ENCODE data around the gene TRIM13. TPM values are rescaled to one million over a fixed set of nuclear protein-coding genes. Genes with fewer than 3 reads are reported as not detected.

Gene TRIM13
- total RNA-seq, 1 donor from 2014 or later: 54.4 TPM

DNA sequence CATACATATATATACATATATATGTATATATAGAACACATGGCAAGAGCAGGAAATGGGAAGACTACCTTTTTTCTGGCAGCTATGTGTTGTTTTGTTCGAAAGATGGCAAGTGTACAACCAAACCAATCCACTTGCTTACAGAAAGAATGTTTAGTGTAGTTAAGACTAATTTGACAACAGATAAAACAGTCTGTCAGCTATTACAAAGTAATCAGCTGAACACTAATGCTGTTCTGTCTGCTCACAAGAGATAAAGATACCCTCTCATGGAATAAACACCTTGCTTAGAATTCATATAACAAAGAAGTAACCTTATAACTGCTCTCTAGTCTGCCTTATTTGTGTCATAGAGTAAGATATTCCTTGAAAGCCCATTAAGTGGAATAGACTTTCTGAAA lies 17.5 kb downstream of the TRIM13 start:
- DNase-seq (no peak), ATAC-seq (ENCODE audit: low read depth) (no peak)
- intact Hi-C loops (cut with micrococcal nuclease): no loop called here
- no peak overlapping the region for H3K27ac Mint-ChIP-seq
- TF ChIP-seq CTCF (IDR thresholded peaks at IDR 0.05): no peak
- POLR2A ChIA-PET: interaction anchor here (1.4 to 6.4 kb wide), 2 partner anchors 17 to 66 kb away, joined by 3 to 23 read pairs; partner anchors contain the start of gene TRIM13
- CTCF ChIA-PET: no interaction called here
- H3K36me3 Mint-ChIP-seq (ENCODE audit: low read depth): peaks cover 78% of the 10 kb centered on the region
- peaks cover 33% of the 10 kb centered on the region for H3K4me1 Mint-ChIP-seq
- no peaks in the 10 kb centered on the region for H3K27me3 Mint-ChIP-seq
- H3K4me3 Mint-ChIP-seq: no peak overlapping the region
- no peaks in the 10 kb centered on the region for H3K9me3 Mint-ChIP-seq

GRCh38 chr13:50015258-50015657 lies 18.4 kb downstream of the TRIM13 start, which contains the start of gene KCNRG:
Gene KCNRG, plus strand, starts transcription at chr13:50015444. Its CDS starts 50 bp downstream, at chr13:50015494.
- H3K4me3 Mint-ChIP-seq: no peak within 1 kb of the TSS
- no peaks in the 10 kb centered on the region for H3K27me3 Mint-ChIP-seq
- no peak for ATAC-seq (ENCODE audit: low read depth)
- H3K9me3 Mint-ChIP-seq: no peaks in the 10 kb centered on the region
- no peak for TF ChIP-seq CTCF (IDR thresholded peaks at IDR 0.05)
- H3K27ac Mint-ChIP-seq: peak within 1 kb of the TSS; percentile 43
- no peak for DNase-seq
- ChIA-PET POLR2A (interaction anchor here (0.6 to 6.4 kb wide), 2 partner anchors 16 to 18 kb away, joined by 3 to 23 read pairs; partner anchors contain the start of gene TRIM13), CTCF (interaction anchor here (1.4 kb wide), 1 partner anchor 12 kb away, joined by 3 read pairs; no protein-coding TSS in a partner anchor)
- H3K36me3 Mint-ChIP-seq (ENCODE audit: low read depth): peaks cover 77% of the 10 kb centered on the region
- peaks cover 33% of the 10 kb centered on the region for H3K4me1 Mint-ChIP-seq
- intact Hi-C loops (cut with micrococcal nuclease): loop anchor here (5.0 kb wide), 1 partner anchor 42 kb away; no protein-coding TSS in a partner anchor

DNA sequence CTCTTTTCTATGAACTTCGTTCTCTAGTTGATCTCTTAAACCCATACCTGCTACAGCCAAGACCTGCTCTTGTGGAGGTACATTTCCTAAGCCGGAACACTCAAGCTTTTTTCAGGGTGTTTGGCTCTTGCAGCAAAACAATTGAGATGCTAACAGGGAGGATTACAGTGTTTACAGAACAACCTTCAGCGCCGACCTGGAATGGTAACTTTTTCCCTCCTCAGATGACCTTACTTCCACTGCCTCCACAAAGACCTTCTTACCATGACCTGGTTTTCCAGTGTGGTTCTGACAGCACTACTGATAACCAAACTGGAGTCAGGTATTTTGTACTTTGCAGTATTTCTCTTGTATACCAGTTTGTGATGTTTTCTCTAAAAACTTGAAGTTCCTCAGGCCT lies 18.9 kb downstream of the TRIM13 start:
- POLR2A ChIA-PET: interaction anchor here (6.4 kb wide), 1 partner anchor 19 kb away, joined by 23 read pairs; the partner anchor contains the start of gene TRIM13
- Mint-ChIP-seq H3K36me3 (ENCODE audit: low read depth) (peaks cover 76% of the 10 kb centered on the region), H3K27me3 (no peaks in the 10 kb centered on the region), H3K4me1 (peaks cover 33% of the 10 kb centered on the region), H3K9me3 (no peaks in the 10 kb centered on the region), H3K4me3 (no peak overlapping the region), H3K27ac (peak overlapping the region; percentile 43)
- ATAC-seq (ENCODE audit: low read depth): no peak
- CTCF ChIA-PET: interaction anchor here (1.4 kb wide), 1 partner anchor 12 kb away, joined by 3 read pairs; no protein-coding TSS in a partner anchor
- TF ChIP-seq CTCF (IDR thresholded peaks at IDR 0.05): no peak
- DNase-seq: no peak
- intact Hi-C loops (cut with micrococcal nuclease): loop anchor here (5.0 kb wide), 1 partner anchor 42 kb away; no protein-coding TSS in a partner anchor

DNA sequence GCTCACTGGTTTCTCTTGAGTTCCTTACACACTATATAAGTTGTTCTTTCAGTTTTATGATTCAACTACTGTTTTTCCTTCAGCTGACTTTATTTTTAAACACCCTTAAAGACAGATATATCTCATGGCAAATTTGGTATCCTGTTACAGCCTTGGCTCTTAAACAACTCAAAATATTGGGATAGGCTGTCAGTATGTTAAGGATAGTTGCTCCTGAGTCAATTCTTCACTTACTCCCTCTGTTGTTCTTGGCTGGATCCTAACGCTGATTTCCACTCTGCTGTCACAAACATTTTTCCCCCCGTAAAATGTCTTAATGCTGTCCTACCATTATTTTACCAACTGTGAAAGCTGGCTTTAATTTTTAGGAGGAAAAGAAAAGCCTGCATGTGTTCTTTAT lies 19.6 kb downstream of the TRIM13 start:
- H3K4me1 Mint-ChIP-seq: peaks cover 33% of the 10 kb centered on the region
- no peak for DNase-seq
- ChIA-PET POLR2A (interaction anchor here (1.0 kb wide), 1 partner anchor 17 kb away, joined by 6 read pairs; no protein-coding TSS in a partner anchor), CTCF (interaction anchor here (2.3 kb wide), 1 partner anchor 18 kb away, joined by 5 read pairs; no protein-coding TSS in a partner anchor)
- H3K9me3 Mint-ChIP-seq: no peaks in the 10 kb centered on the region
- no peaks in the 10 kb centered on the region for H3K27me3 Mint-ChIP-seq
- no peak overlapping the region for H3K27ac Mint-ChIP-seq
- H3K4me3 Mint-ChIP-seq: no peak overlapping the region
- intact Hi-C loops (cut with micrococcal nuclease): loop anchor here (5.0 kb wide), 1 partner anchor 41 kb away; no protein-coding TSS in a partner anchor
- TF ChIP-seq CTCF (IDR thresholded peaks at IDR 0.05): no peak
- peaks cover 69% of the 10 kb centered on the region for H3K36me3 Mint-ChIP-seq (ENCODE audit: low read depth)
- ATAC-seq (ENCODE audit: low read depth): no peak

DNA sequence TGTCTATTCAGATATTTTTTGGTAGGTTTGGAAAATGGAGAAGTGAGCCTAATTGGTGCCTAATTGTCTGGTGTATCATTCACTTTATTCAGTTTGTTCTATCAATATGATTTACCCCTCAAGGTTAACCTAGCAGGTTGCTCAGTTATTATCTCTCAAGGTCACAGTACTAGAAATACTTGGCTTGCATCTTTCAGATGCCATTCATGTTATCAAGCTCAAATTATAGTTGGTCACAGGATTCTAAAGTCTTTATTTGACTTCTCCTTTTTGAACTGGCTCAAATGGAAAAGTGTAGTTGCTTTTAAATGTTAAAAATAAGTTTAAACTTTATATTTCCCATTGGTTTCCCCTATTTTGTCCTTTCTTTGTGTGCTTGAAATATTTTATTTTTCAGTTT lies 21.0 kb downstream of the TRIM13 start:
- DNase-seq (no peak), ATAC-seq (ENCODE audit: low read depth) (no peak)
- no peaks in the 10 kb centered on the region for H3K27me3 Mint-ChIP-seq
- H3K36me3 Mint-ChIP-seq (ENCODE audit: low read depth): peaks cover 60% of the 10 kb centered on the region
- H3K4me3 Mint-ChIP-seq: no peak overlapping the region
- H3K9me3 Mint-ChIP-seq: no peaks in the 10 kb centered on the region
- intact Hi-C loops (cut with micrococcal nuclease): loop anchor here (5.0 kb wide), 1 partner anchor 39 kb away; no protein-coding TSS in a partner anchor
- no peak overlapping the region for H3K27ac Mint-ChIP-seq
- no peak for TF ChIP-seq CTCF (IDR thresholded peaks at IDR 0.05)
- ChIA-PET POLR2A (no interaction called here), CTCF (interaction anchor here (0.6 to 2.3 kb wide), 2 partner anchors 20 to 894 kb away, joined by 3 to 5 read pairs; no protein-coding TSS in a partner anchor)
- H3K4me1 Mint-ChIP-seq: peaks cover 33% of the 10 kb centered on the region
